MCF 10A (cell line): ENCODE data around the gene ARHGAP23. TPM values are rescaled to one million over a fixed set of nuclear protein-coding genes. Genes with fewer than 3 reads are reported as not detected.
"Not testable (repeated sequence)": the region's sequence is repeated elsewhere in the genome, so short reads cannot be mapped to it uniquely, and the experiment has no call there.

Experiments
- BruUV-seq: library from RNA; stranded (reverse); fragments of 400-500 nt; replicated peaks from 2 replicates; lab custom pipeline; 2021; lab: Mats Ljungman, UMichigan
- CTCF ChIA-PET: fragments of 300-600 bp; sonication (Branson Sonifier 250); formaldehyde crosslinking; extraction: SDS; loops from one replicate; lab custom pipeline; 2021; ENCODE audit warnings: antibody characterized with exemption, inconsistent platforms; lab: Yijun Ruan, JAX
- POLR2A ChIA-PET: fragments of 300-600, 350-650 bp; sonication (Branson Sonifier 250); formaldehyde crosslinking; extraction: SDS; loops from one replicate; lab custom pipeline; 2020; ENCODE audit warnings: antibody characterized with exemption, inconsistent platforms; lab: Yijun Ruan, JAX
- DNase-seq: peaks from one replicate; pipeline ENCODE4 v3.0.0-alpha.2; 2018; ENCODE audit not compliant: unreplicated experiment
- H3K27ac Mint-ChIP-seq: one replicate; pipeline ENCODE4 v1.8.0; 2022; ENCODE audit warnings: mild to moderate bottlenecking, low read depth, mixed read lengths; ENCODE audit not compliant: unreplicated experiment
- H3K27me3 Mint-ChIP-seq: one replicate; pipeline ENCODE4 v1.8.0; 2022; ENCODE audit warnings: mixed read lengths; ENCODE audit not compliant: insufficient read depth, unreplicated experiment
- H3K36me3 Mint-ChIP-seq: one replicate; pipeline ENCODE4 v1.8.0; 2022; ENCODE audit warnings: mild to moderate bottlenecking, moderate library complexity, mixed read lengths; ENCODE audit not compliant: insufficient read depth, unreplicated experiment
- H3K4me1 Mint-ChIP-seq: one replicate; pipeline ENCODE4 v1.8.0; 2022; ENCODE audit warnings: mixed read lengths; ENCODE audit not compliant: insufficient read depth, unreplicated experiment
- H3K4me3 Mint-ChIP-seq: one replicate; pipeline ENCODE4 v1.8.0; 2022; ENCODE audit warnings: mild to moderate bottlenecking, moderate library complexity, mixed read lengths; ENCODE audit not compliant: unreplicated experiment
- H3K9me3 Mint-ChIP-seq: one replicate; pipeline ENCODE4 v1.8.0; 2022; ENCODE audit warnings: mixed read lengths; ENCODE audit not compliant: unreplicated experiment
- CTCF ChIP-seq: fragments of 200-600 bp; IDR thresholded peaks from one replicate; pipeline ENCODE4 v1.8.0; 2022; ENCODE audit warnings: antibody characterized with exemption, mild to moderate bottlenecking; ENCODE audit not compliant: unreplicated experiment
- intact Hi-C: fragments of 100-400 bp; cut with micrococcal nuclease; formaldehyde crosslinking; loops from 2 replicates; pipeline ENCODE4 v1.14.1; 2022
- total RNA-seq: library from RNA; stranded (reverse); gene quantifications from 2 replicates; pipeline ENCODE4 v1.2.3, GENCODE V29; 2022

The ARHGAP23 gene
- total RNA-seq, 1 experiment from 2014 or later, result 23.2 TPM

- intact Hi-C loops, result loop anchor here (1.0 kb wide), 4 partner anchors 89 to 176 kb away; no protein-coding TSS in a partner anchor
- peaks cover 33% of the 10 kb centered on the region for H3K36me3 Mint-ChIP-seq
- BruUV-seq, H3K27ac Mint-ChIP-seq, H3K4me3 Mint-ChIP-seq, H3K27me3 Mint-ChIP-seq, DNase-seq, H3K9me3 Mint-ChIP-seq, H3K4me1 Mint-ChIP-seq: not testable (repeated sequence)
- CTCF ChIA-PET, result interaction anchor here (0.7 to 6.0 kb wide), 8 partner anchors 36 to 175 kb away, joined by 3 to 73 read pairs (median 4); no protein-coding TSS in a partner anchor
- POLR2A ChIA-PET, result interaction anchor here (0.8 to 1.2 kb wide), 2 partner anchors 68 to 176 kb away, joined by 3 to 4 read pairs; no protein-coding TSS in a partner anchor
Observed at GRCh38 chr17:38491346-38492066, 63.2 kb downstream of the ARHGAP23 start.

- H3K27ac Mint-ChIP-seq, H3K9me3 Mint-ChIP-seq, H3K4me1 Mint-ChIP-seq, H3K27me3 Mint-ChIP-seq, BruUV-seq, H3K4me3 Mint-ChIP-seq: not testable (repeated sequence)
- H3K36me3 Mint-ChIP-seq, result peaks cover 33% of the 10 kb centered on the region
- ChIA-PET CTCF (interaction anchor here (0.8 to 6.0 kb wide), 9 partner anchors 21 to 174 kb away, joined by 3 to 73 read pairs (median 4); no protein-coding TSS in a partner anchor), POLR2A (interaction anchor here (0.7 to 1.2 kb wide), 3 partner anchors 67 to 460 kb away, joined by 3 to 4 read pairs (median 3); no protein-coding TSS in a partner anchor)
- intact Hi-C loops, result loop anchor here (1.0 kb wide), 4 partner anchors 88 to 175 kb away; no protein-coding TSS in a partner anchor
- peak; percentile 79 for TF ChIP-seq CTCF
- DNase-seq, result peak; percentile 86
Observed at GRCh38 chr17:38492067-38493040, 64.1 kb downstream of the ARHGAP23 start.

- DNase-seq, H3K4me3 Mint-ChIP-seq, intact Hi-C loops, H3K27me3 Mint-ChIP-seq, H3K27ac Mint-ChIP-seq, H3K4me1 Mint-ChIP-seq, H3K9me3 Mint-ChIP-seq, BruUV-seq, POLR2A ChIA-PET: not testable (repeated sequence)
- H3K36me3 Mint-ChIP-seq, result peaks cover 34% of the 10 kb centered on the region
- CTCF ChIA-PET, result interaction anchor here (2.9 kb wide), 1 partner anchor 173 kb away, joined by 15 read pairs; no protein-coding TSS in a partner anchor
Observed at GRCh38 chr17:38494152-38494551, 65.9 kb downstream of the ARHGAP23 start.

- H3K27me3 Mint-ChIP-seq, BruUV-seq, DNase-seq, intact Hi-C loops, H3K4me3 Mint-ChIP-seq, H3K9me3 Mint-ChIP-seq, POLR2A ChIA-PET, H3K4me1 Mint-ChIP-seq, H3K27ac Mint-ChIP-seq: not testable (repeated sequence)
- peaks cover 21% of the 10 kb centered on the region for H3K36me3 Mint-ChIP-seq
- CTCF ChIA-PET, result interaction anchor here (0.5 kb wide), 1 partner anchor 12 kb away, joined by 3 read pairs; no protein-coding TSS in a partner anchor
Observed at GRCh38 chr17:38497656-38498055, 69.4 kb downstream of the ARHGAP23 start.

- TF ChIP-seq CTCF, result no peak
- intact Hi-C loops, result no loop called here
- ChIA-PET CTCF (no interaction called here), POLR2A (no interaction called here)
- H3K27me3 Mint-ChIP-seq, result no peaks in the 10 kb centered on the region
- H3K27ac Mint-ChIP-seq, result no peak overlapping the region
- H3K36me3 Mint-ChIP-seq, result peaks cover 24% of the 10 kb centered on the region
- no peak overlapping the region for H3K4me3 Mint-ChIP-seq
- no peaks in the 10 kb centered on the region for H3K4me1 Mint-ChIP-seq
- DNase-seq, result no peak
- H3K9me3 Mint-ChIP-seq, result no peaks in the 10 kb centered on the region
- no TSS peak for BruUV-seq
Observed at GRCh38 chr17:38498353-38498752, 70.1 kb downstream of the ARHGAP23 start.

GRCh38 chr17:38499230-38499629 is 71.0 kb downstream of the ARHGAP23 start:
- CTCF ChIA-PET, DNase-seq, H3K4me1 Mint-ChIP-seq, H3K4me3 Mint-ChIP-seq, intact Hi-C loops, BruUV-seq, H3K27me3 Mint-ChIP-seq, H3K9me3 Mint-ChIP-seq, H3K27ac Mint-ChIP-seq, POLR2A ChIA-PET: not testable (repeated sequence)
- H3K36me3 Mint-ChIP-seq, result peaks cover 19% of the 10 kb centered on the region

GRCh38 chr17:38501718-38502117 is 73.5 kb downstream of the ARHGAP23 start:
- H3K4me3 Mint-ChIP-seq, H3K27me3 Mint-ChIP-seq, H3K9me3 Mint-ChIP-seq, BruUV-seq, H3K4me1 Mint-ChIP-seq, DNase-seq, intact Hi-C loops, POLR2A ChIA-PET, H3K27ac Mint-ChIP-seq: not testable (repeated sequence)
- CTCF ChIA-PET, result interaction anchor here (0.7 kb wide), 1 partner anchor 78 kb away, joined by 3 read pairs; no protein-coding TSS in a partner anchor
- H3K36me3 Mint-ChIP-seq, result peaks cover 19% of the 10 kb centered on the region
